ENCODE results near the gene CFAP43. TPM values are rescaled to one million over a fixed set of nuclear protein-coding genes. Genes with fewer than 3 reads are reported as not detected.

CFAP43 gene
- total and polyA plus RNA-seq, 10 of the 15 experiments (the other 5 are each of a cell fraction or from before 2014, with no cell fraction given) = 0.06 to 0.14 (median 0.10) TPM; not detected in 5

- no peak for TF ChIP-seq MEF2A (IDR thresholded peaks at IDR 0.05; ENCODE audit: insufficient read depth, low read depth, low read length)
- TF ChIP-seq CUX1 (IDR thresholded peaks at IDR 0.05; ENCODE audit: insufficient replicate concordance, low read depth, low read length) = no peak
- TF ChIP-seq POLR2A (IDR thresholded peaks at IDR 0.05; ENCODE audit: low read depth, low read length) = no peak
- no peak for TF ChIP-seq EP300 (IDR thresholded peaks at IDR 0.05; ENCODE audit: borderline replicate concordance in 1 of 2, control insufficient read depth in 1 of 2, low read depth in 2 of 2, low read length in 2 of 2)
These were observed 29.9 kb downstream of the CFAP43 start (continued) for GRCh38 chr10:104202231-104202630.

GRCh38 chr10:104201636-104202035, 30.5 kb downstream of the CFAP43 start:
- DNase-seq (ENCODE audit: low read depth, low spot score) = no peak
- Histone ChIP-seq H3K27me3 (replicated peaks in 1 of 2; ENCODE audit: control insufficient read depth in 2 of 2, insufficient read depth in 2 of 2, low read length in 1 of 2) (no peaks in the 10 kb centered on the region; a peak in 1 of 4 replicates), H3K27ac (ENCODE audit: control insufficient read depth, insufficient read depth) (no peak overlapping the region), H3K9me3 (replicated peaks; ENCODE audit: control insufficient read depth, insufficient read depth, low read length) (no peaks in the 10 kb centered on the region), H3K79me2 (ENCODE audit: control insufficient read depth, insufficient read depth, low read length) (no peaks in the 10 kb centered on the region), H2AFZ (ENCODE audit: control insufficient read depth, low read depth, low read length) (no peak overlapping the region), H3K4me2 (ENCODE audit: control insufficient read depth, insufficient read depth) (no peak overlapping the region), H3K4me1 (ENCODE audit: control insufficient read depth, insufficient read depth, low read length) (no peaks in the 10 kb centered on the region), H3K4me3 (no peak overlapping the region), H4K20me1 (ENCODE audit: control insufficient read depth, insufficient read depth) (no peaks in the 10 kb centered on the region), H3K36me3 (ENCODE audit: control insufficient read depth in 2 of 2, insufficient read depth in 2 of 2, low read length in 1 of 2) (no peaks in the 10 kb centered on the region), H3K9ac (ENCODE audit: control insufficient read depth, insufficient read depth, low read length) (no peak overlapping the region)
- in situ Hi-C loops (cut with MboI) = loop anchor here (10.0 kb wide), 1 partner anchor 487 kb away; no protein-coding TSS in a partner anchor
- no peak for FAIRE-seq
- WGBS (ENCODE audit: insufficient coverage, insufficient replicate concordance, low lambda C conversion rate, missing lambda C conversion rate) = 95% methylated on average over 1 of the region's 1 CpG
- POLR2A ChIA-PET = interaction anchor here (0.6 kb wide), 1 partner anchor 1247 kb away, joined by 4 read pairs; no protein-coding TSS in a partner anchor
- RAD21 ChIA-PET (ENCODE audit: unreplicated experiment) = no interaction called here
- TF ChIP-seq TARDBP (IDR thresholded peaks at IDR 0.05; ENCODE audit: borderline replicate concordance) = no peak
- TF ChIP-seq NFXL1 (IDR thresholded peaks at IDR 0.05; ENCODE audit: borderline replicate concordance) = no peak
- TF ChIP-seq EGR1 (IDR thresholded peaks at IDR 0.05; ENCODE audit: borderline replicate concordance in 1 of 2, low read depth in 2 of 2, low read length in 2 of 2) = no peak
- no peak for TF ChIP-seq LARP7 (IDR thresholded peaks at IDR 0.05)
- no peak for TF ChIP-seq ELK1 (IDR thresholded peaks at IDR 0.05; ENCODE audit: low read depth, low read length)
- TF ChIP-seq TBL1XR1 (IDR thresholded peaks at IDR 0.05; ENCODE audit: low read depth, low read length) = no peak
- no peak for TF ChIP-seq RELA (IDR thresholded peaks at IDR 0.05; ENCODE audit: borderline replicate concordance, partially characterized antibody)
- no TSS peak for BruUV-seq (replicated peaks)
- SMC1A ChIA-PET (ENCODE audit: uncharacterized antibody, unreplicated experiment) = no interaction called here
- CTCF ChIA-PET = no interaction called here
- intact Hi-C loops (cut with micrococcal nuclease; ENCODE audit: unreplicated experiment) = no loop called here
- ATAC-seq = no peak

Measured in GM12878 (cell line).